SK-N-SH (cell line): ENCODE data around the gene OR10R2.

Experiments used
- EP300 ChIP-seq, 2 experiments: IDR thresholded peaks; 2 replicates each; pipeline versions ENCODE4 v1.4.0 to v1.6.1; 2012; ENCODE audit warnings: borderline replicate concordance in 1 of 2, low read depth in 1 of 2, low read length in 1 of 2
- FOXM1 ChIP-seq: IDR thresholded peaks from 2 replicates; pipeline ENCODE4 v1.4.0; 2012; ENCODE audit warnings: low read depth, mild to moderate bottlenecking
- GATA2 ChIP-seq: sonication (generic); formaldehyde crosslinking; IDR thresholded peaks from 2 replicates; pipeline ENCODE4 v1.5.0; 2020; ENCODE audit warnings: mild to moderate bottlenecking, missing genetic modification reagents
- IRF3 ChIP-seq: fragments of 150-350 bp; IDR thresholded peaks from 2 replicates; pipeline ENCODE4 v1.6.1; 2016; ENCODE audit warnings: mild to moderate bottlenecking, low read depth, low read length
- RAD21 ChIP-seq: IDR thresholded peaks from 2 replicates; pipeline ENCODE4 v1.6.1; 2012; ENCODE audit warnings: mild to moderate bottlenecking, low read length
- SMC3 ChIP-seq: IDR thresholded peaks from 2 replicates; pipeline ENCODE4 v1.6.1; 2012; ENCODE audit warnings: low read depth, low read length, improper control_type of control experiment
- TCF12 ChIP-seq: IDR thresholded peaks from 2 replicates; pipeline ENCODE4 v1.4.0; 2012
- TF ChIP-seq, protein P1 (sequence below): fragments of 200-600 bp; sonication (generic); IDR thresholded peaks from 2 replicates; pipeline ENCODE4 v1.6.1; 2017; ENCODE audit warnings: antibody characterized with exemption, mild to moderate bottlenecking, moderate library complexity

DNA sequence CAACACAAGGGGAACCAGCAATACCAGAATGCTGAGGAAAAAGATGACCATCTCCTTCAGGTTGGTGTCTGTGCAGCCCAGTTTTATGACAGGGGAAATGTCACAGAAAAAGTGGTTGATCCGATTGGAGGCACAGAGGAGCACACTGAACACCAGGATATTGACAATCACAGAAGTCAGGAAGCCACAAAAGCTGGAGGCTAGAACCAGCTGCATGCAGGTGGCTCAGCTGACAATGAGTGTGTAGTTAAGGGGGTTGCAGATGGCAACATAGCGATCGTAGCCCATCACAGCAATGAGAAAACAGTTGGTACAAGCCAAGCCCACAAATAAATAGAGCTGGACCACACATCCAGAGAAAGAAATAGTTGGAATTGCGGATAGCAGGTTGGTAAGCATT, 26.6 kb upstream of the OR10R2 start:
- TF ChIP-seq, protein P1, sequence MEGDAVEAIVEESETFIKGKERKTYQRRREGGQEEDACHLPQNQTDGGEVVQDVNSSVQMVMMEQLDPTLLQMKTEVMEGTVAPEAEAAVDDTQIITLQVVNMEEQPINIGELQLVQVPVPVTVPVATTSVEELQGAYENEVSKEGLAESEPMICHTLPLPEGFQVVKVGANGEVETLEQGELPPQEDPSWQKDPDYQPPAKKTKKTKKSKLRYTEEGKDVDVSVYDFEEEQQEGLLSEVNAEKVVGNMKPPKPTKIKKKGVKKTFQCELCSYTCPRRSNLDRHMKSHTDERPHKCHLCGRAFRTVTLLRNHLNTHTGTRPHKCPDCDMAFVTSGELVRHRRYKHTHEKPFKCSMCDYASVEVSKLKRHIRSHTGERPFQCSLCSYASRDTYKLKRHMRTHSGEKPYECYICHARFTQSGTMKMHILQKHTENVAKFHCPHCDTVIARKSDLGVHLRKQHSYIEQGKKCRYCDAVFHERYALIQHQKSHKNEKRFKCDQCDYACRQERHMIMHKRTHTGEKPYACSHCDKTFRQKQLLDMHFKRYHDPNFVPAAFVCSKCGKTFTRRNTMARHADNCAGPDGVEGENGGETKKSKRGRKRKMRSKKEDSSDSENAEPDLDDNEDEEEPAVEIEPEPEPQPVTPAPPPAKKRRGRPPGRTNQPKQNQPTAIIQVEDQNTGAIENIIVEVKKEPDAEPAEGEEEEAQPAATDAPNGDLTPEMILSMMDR, result no peak
- no peak for TF ChIP-seq GATA2 (CRISPR knock-in tag)
- no peak for TF ChIP-seq RAD21
- no peak for TF ChIP-seq TCF12
- no peak for TF ChIP-seq SMC3
- no peak for TF ChIP-seq FOXM1
- TF ChIP-seq EP300 (IDR thresholded peaks at IDR 0.05; ENCODE audit: borderline replicate concordance in 1 of 2, low read depth in 1 of 2, low read length in 1 of 2), result no peak
- TF ChIP-seq IRF3, result no peak
